NB4 (cell line): ENCODE measurements around the gene MED28.

ENCODE experiments used
- CTCF ChIP-seq: IDR thresholded peaks from one replicate; pipeline ENCODE4 v1.5.1; 2012; ENCODE audit warnings: low read depth, low read length
- MAX ChIP-seq: IDR thresholded peaks from 2 replicates; pipeline ENCODE4 v1.6.1; 2011; ENCODE audit warnings: low read depth, low read length
- MYC ChIP-seq: IDR thresholded peaks from 2 replicates; pipeline ENCODE4 v1.6.1; 2011; ENCODE audit warnings: low read depth, low read length
- POLR2A ChIP-seq: IDR thresholded peaks from 2 replicates; pipeline ENCODE4 v1.6.1; 2011; ENCODE audit warnings: mild to moderate bottlenecking; ENCODE audit not compliant: insufficient read length; ENCODE audit errors: extremely low read depth

GRCh38 chr4:17647176-17647806 lies 32.9 kb downstream of the MED28 start:
- TF ChIP-seq CTCF (no peak), MAX (no peak), MYC (no peak), POLR2A (no peak)
